Ovary (tissue), 3 donors: ENCODE measurements around the gene PTPRG.

Experiments used
- CTCF ChIP-seq, 3 donors: fragments of 450-650 bp in 2 of 3; fragments of 200-600 bp in 1 of 3; IDR thresholded peaks; one replicate each; pipeline versions ENCODE4 v1.5.1 to v1.8.0; 2016 to 2022; ENCODE audit warnings: antibody characterized with exemption in 3 of 3, mild to moderate bottlenecking in 1 of 3
- EP300 ChIP-seq: sonication (generic); formaldehyde crosslinking; IDR thresholded peaks from one replicate; pipeline ENCODE4 v1.6.1; 2017; ENCODE audit warnings: antibody characterized with exemption
- POLR2A ChIP-seq: fragments of 450-650 bp; IDR thresholded peaks from one replicate; pipeline ENCODE4 v1.6.1; 2017; ENCODE audit warnings: antibody characterized with exemption, mild to moderate bottlenecking, moderate library complexity
- donor health status: DM: no; HTN: no; CAD: no.

GRCh38 chr3:62028236-62028635 is 466.9 kb downstream of the PTPRG start:
- no peak for TF ChIP-seq CTCF (IDR thresholded peaks at IDR 0.05)
- no peak for TF ChIP-seq POLR2A
- TF ChIP-seq EP300, result no peak
